Measurements from ENCODE around the gene ACP7. TPM values are rescaled to one million over a fixed set of nuclear protein-coding genes. Genes with fewer than 3 reads are reported as not detected.
A peak's percentile ranks its signal among the peaks of the same experiment; 100 is the strongest.

The ACP7 gene
- total RNA-seq, 4 donors from 2014 or later = 0.90 to 3.1 (median 1.6) TPM

DNA sequence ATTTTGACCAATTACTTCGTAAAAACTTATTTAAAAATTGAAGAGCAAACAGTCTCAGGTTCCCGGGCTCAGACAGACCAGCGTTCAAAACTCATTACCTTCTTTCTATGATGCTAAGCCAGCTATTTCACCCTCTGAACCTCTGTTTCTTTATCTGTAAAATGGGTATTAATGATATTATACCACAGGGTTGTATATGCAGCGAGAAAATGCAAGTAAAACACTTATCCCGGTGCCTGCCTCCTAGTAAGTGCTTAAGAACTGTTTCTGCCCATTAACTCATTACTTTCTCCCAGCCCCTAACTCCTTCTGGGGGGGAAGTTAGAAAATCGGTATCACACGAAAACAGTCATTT lies 41.0 kb downstream of the ACP7 start:
- H3K4me1 ChIP-seq = peaks cover 0 to 51% (median 21%) of the 10 kb centered on the region in 4 donors
- DNase-seq (ENCODE audit: low spot score in 2 of 2) = no peak
- WGBS, 2 donors = 39 to 43% methylated on average over 7 of the region's 7 CpGs

DNA sequence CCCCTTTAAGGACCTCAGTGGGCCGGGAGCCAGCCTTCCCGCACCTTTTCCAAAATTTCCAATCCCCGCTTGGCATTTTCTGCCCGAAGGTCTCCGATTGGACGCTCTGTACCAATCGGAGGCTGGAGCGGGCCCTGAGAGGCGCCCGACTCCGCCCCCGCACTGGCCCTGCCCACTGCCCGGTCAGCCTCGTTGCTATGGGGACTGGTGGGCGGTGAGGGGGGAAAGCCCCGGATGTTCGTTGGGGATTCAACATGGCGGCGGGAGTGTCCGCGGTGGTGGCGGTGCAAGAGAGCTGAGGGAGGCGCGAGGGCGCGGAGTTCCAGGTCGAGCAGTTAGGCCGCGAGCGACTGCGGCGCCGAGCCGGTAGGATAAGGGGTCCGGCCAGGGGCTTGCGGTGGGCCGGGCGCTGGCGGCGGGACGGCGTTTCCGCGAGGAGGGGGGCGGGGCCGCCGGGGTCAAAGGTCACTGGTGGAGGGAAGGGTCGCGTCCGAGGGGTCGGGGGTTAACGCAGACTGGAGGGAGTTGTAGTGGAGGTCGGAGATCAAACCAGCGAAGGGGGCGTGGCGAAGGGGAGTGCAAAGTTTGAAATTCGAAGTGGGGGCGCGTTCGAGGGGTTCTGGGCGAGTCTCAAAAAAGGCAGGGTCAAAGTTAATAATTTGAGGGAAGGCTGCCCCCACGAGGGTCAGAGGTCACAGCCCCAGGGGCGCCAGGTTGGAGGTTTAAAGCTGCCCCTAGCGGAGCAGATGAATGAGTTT lies 41.6 kb downstream of the ACP7 start, which contains the start of gene PAK4:
Gene PAK4 (plus strand): TSS at position 233 of the 758 bp plus-strand sequence. CDS start 43,768 bp downstream, outside the sequence.
- peak within 1 kb of the TSS; percentile 57 to 93 (median 68) for H3K4me3 ChIP-seq
- H3K4me1 ChIP-seq = peaks cover 0 to 56% (median 23%) of the 10 kb centered on the region in 4 donors
- WGBS, 2 donors = 1% methylated on average over 62 to 64 of the region's 64 CpGs
- H3K27me3 ChIP-seq = peaks cover 0 to 5% of the 10 kb centered on the region in 2 donors
- TF ChIP-seq EP300 (IDR thresholded peaks at IDR 0.05) = peak; percentile 91 to 93
- TF ChIP-seq, protein P1, sequence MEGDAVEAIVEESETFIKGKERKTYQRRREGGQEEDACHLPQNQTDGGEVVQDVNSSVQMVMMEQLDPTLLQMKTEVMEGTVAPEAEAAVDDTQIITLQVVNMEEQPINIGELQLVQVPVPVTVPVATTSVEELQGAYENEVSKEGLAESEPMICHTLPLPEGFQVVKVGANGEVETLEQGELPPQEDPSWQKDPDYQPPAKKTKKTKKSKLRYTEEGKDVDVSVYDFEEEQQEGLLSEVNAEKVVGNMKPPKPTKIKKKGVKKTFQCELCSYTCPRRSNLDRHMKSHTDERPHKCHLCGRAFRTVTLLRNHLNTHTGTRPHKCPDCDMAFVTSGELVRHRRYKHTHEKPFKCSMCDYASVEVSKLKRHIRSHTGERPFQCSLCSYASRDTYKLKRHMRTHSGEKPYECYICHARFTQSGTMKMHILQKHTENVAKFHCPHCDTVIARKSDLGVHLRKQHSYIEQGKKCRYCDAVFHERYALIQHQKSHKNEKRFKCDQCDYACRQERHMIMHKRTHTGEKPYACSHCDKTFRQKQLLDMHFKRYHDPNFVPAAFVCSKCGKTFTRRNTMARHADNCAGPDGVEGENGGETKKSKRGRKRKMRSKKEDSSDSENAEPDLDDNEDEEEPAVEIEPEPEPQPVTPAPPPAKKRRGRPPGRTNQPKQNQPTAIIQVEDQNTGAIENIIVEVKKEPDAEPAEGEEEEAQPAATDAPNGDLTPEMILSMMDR (IDR thresholded peaks at IDR 0.05) = peak in 2 of 5 experiments; percentile 10 to 48
- peak; percentile 11 to 83 for TF ChIP-seq POLR2A (IDR thresholded peaks at IDR 0.05)
- DNase-seq (ENCODE audit: low spot score in 2 of 2) = peak; percentile 98
- H3K9me3 ChIP-seq = no peaks in the 10 kb centered on the region
- H3K36me3 ChIP-seq = no peaks in the 10 kb centered on the region
- peak within 1 kb of the TSS; percentile 65 to 94 (median 82) for H3K27ac ChIP-seq

More for the DNA sequence above, 41.0 kb downstream of the ACP7 start:
- Histone ChIP-seq H3K27me3 (peaks cover 0 to 5% of the 10 kb centered on the region in 2 donors), H3K9me3 (no peaks in the 10 kb centered on the region), H3K27ac (peak overlapping the region; percentile 65 to 94 (median 76)), H3K4me3 (peak overlapping the region; percentile 26 to 93 (median 68)), H3K36me3 (no peaks in the 10 kb centered on the region)
- no peak for TF ChIP-seq EP300 (IDR thresholded peaks at IDR 0.05)
- TF ChIP-seq, protein P1 (IDR thresholded peaks at IDR 0.05) = no peak

DNA sequence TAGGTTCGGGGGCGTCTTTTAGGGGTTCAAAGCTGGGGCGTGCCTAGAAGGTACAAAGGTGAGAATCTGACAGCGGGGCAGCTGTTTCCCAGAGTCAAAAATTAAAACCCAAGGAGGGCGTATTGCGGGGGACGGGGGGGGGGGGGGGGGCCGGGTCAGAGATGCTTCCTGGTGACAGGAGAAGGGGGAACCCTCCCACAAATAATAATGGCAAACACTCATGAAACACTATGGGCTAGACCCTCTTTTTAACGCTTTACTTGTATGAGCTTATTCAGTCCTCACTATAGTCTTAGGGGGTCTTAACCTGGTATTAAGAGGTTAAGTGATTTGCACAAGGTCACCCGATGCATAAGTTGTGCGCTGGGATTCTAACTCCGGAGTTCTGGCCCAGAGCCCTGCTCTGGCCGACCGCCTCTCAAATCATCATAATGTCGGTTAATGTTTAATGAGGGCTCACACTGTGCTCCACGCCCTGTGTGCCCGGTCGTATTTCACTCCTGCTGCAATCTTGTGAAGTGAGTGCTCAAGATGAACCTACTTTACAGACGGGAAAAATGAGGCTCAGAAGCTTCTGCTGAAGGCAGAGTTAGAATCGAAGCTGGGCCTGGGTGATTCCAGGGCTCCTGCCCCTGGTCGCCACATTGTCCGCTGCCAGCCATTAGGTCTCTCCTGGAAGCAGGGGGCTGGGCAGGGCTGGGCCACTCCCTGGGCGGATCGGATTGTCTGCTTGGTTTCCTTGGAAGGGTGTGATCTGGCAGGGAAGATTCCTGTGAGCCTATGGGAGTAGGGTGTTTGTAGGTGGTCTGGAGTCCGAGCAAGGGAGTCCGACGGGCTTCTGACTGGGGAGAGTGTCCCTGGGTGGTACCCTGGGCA lies 42.4 kb downstream of the ACP7 start:
- DNase-seq (ENCODE audit: low spot score in 2 of 2) = no peak
- peak overlapping the region; percentile 57 to 93 (median 68) for H3K4me3 ChIP-seq
- no peaks in the 10 kb centered on the region for H3K36me3 ChIP-seq
- H3K27me3 ChIP-seq = no peaks in the 10 kb centered on the region
- peak overlapping the region; percentile 65 to 94 (median 82) for H3K27ac ChIP-seq
- TF ChIP-seq EP300 (IDR thresholded peaks at IDR 0.05) (peak in 1 of 2 donors; percentile 24), POLR2A (IDR thresholded peaks at IDR 0.05) (no peak)
- 14 to 19% methylated on average over 26 to 27 of the region's 27 CpGs for WGBS, 2 donors
- no peaks in the 10 kb centered on the region for H3K9me3 ChIP-seq
- peaks cover 0 to 64% (median 31%) of the 10 kb centered on the region in 4 donors for H3K4me1 ChIP-seq

DNA sequence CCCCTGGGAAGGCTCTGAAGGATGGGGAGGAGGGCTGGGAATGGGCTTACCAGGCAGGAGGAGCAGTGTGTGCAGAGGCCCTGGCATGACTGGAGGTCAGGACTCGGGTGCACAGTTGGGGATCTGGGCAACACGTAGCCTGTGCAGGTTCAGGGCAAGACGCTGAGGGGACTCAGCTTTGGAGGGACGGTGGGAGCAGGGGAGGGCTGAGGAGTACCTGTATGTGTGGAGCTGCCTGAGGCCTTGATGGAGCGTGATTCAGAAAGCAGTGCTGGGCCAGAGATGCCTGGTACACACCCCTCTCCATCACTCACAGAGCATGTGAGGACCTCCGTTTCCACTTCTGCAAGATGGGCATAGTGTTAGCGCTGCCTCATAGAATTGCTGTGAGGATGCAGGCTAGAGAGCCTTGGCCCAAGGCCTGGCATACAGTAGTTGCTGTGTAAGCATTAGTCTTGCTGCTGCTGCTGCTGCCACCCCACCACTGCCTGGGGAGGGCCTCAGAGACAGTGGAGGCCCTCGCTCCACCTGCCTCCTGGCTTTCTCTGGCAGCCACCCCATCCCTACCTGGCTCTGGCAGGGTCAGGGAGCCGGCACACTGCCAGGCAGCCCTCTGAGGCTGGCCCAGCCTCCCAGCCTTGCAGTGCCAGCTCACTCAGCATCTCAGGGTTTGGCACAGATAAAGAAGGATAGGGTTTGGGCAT lies 43.8 kb downstream of the ACP7 start:
- Histone ChIP-seq H3K9me3 (no peaks in the 10 kb centered on the region), H3K4me1 (peaks cover 0 to 78% (median 43%) of the 10 kb centered on the region in 4 donors), H3K36me3 (no peaks in the 10 kb centered on the region), H3K4me3 (peak overlapping the region in 1 of 4 donors; percentile 93), H3K27ac (peak overlapping the region; percentile 24 to 94 (median 82)), H3K27me3 (no peaks in the 10 kb centered on the region)
- DNase-seq (ENCODE audit: low spot score in 2 of 2) = no peak
- WGBS, 2 donors = 42 to 49% methylated on average over 7 of the region's 9 CpGs
- TF ChIP-seq, protein P1 (IDR thresholded peaks at IDR 0.05) = no peak

DNA sequence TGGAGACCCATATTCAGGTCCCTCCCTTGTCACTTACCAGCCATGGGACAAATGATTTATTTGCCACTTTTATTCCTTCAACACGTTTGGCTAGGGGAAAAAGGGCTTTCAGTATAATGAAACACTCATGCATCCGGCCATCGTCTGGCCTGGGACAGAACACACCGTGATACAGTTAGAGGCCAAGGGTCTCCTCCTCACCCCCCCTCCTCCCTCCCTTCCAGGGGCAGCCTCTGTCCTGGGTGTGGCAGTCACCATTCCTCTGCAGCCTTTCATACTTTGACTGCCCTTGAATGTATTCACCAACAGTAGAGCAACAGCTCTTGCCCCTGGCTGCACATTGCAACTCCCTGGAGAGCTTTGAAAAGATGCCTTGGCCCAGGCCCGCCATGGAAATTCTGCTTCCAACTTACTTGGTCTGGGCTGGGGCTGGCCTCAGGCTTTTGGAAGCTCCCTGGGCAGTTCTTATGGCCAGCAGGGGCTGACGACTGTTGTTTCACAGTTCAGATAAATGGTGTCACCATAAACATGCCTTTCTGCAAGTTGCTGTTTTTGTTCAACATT lies 44.4 kb downstream of the ACP7 start:
- no peak for DNase-seq (ENCODE audit: low spot score in 2 of 2)
- H3K27ac ChIP-seq = peak overlapping the region in 3 of 4 donors; percentile 20 to 94 (median 79)
- H3K36me3 ChIP-seq = no peaks in the 10 kb centered on the region
- TF ChIP-seq, protein P1 (IDR thresholded peaks at IDR 0.05) = no peak
- TF ChIP-seq POLR2A (IDR thresholded peaks at IDR 0.05) (no peak), EP300 (IDR thresholded peaks at IDR 0.05) (no peak)
- H3K27me3 ChIP-seq = no peaks in the 10 kb centered on the region
- peaks cover 0 to 85% (median 47%) of the 10 kb centered on the region in 4 donors for H3K4me1 ChIP-seq
- H3K4me3 ChIP-seq = no peak overlapping the region
- no peaks in the 10 kb centered on the region for H3K9me3 ChIP-seq
- WGBS, 2 donors = 28 to 39% methylated on average over 6 of the region's 6 CpGs
